GM21717 (cell line): Measurements from ENCODE around the gene RPLP2.

Source experiments
- ATAC-seq: cut with Tn5 transposase; IDR thresholded peaks from one replicate; pipeline ENCODE4 v1.9.1; 2021; ENCODE audit warnings: mild to moderate bottlenecking, moderate library complexity; ENCODE audit not compliant: unreplicated experiment

The RPLP2 gene

DNA sequence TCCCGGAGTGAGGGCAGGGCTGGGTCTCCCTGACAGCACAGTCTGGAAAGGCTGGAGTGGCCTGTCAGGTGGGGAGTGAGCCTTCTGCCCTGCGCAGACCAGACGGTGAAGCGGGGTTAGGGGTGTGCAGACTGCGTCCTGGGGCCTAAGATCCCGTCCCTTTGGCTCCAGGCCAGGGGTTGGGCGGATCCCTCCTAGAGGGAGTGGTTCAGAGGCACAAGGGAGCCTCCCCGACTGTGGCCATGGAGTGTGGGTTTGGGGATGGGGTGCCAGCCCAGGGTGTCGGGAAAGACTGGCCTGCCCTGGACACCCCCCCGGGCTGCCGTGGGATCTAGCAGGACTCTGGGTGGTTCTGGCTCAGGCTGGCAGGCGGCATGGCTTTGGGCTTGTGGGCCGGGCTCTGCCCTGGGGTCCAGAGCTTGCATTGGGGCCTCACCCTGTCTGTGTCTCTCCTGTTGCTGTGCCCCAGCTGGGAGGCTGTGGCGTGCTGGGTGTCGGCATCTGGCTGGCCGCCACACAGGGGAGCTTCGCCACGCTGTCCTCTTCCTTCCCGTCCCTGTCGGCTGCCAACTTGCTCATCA lies 52.4 kb downstream of the RPLP2 start:
- no peak for ATAC-seq
